BJ (cell line): ENCODE data around the gene GABBR2. TPM values are rescaled to one million over a fixed set of nuclear protein-coding genes. Genes with fewer than 3 reads are reported as not detected.

Experiments used
- CTCF ChIA-PET: fragments of 350-600 bp; formaldehyde crosslinking; extraction: SDS; loops from one replicate; lab custom pipeline; 2021; ENCODE audit warnings: antibody characterized with exemption, inconsistent platforms; lab: Yijun Ruan, JAX
- POLR2A ChIA-PET: fragments of 300-600 bp; sonication (Branson Sonifier 250); formaldehyde crosslinking; extraction: SDS; loops from one replicate; lab custom pipeline; 2021; ENCODE audit warnings: antibody characterized with exemption; lab: Charles Lee
- DNase-seq: peaks from one replicate; pipeline ENCODE4 v3.0.0-alpha.2; 2011; ENCODE audit warnings: low read depth
- H3K27me3 ChIP-seq: 2 replicates; pipeline ENCODE4 v1.6.0; 2011; ENCODE audit warnings: low read length; ENCODE audit not compliant: control insufficient read depth, insufficient read depth
- H3K36me3 ChIP-seq: 2 replicates; pipeline ENCODE4 v1.5.1; 2011; ENCODE audit warnings: low read length; ENCODE audit not compliant: control insufficient read depth, insufficient read depth
- H3K4me3 ChIP-seq: 2 replicates; pipeline ENCODE4 v1.5.1; 2011; ENCODE audit warnings: low read depth, mild to moderate bottlenecking, control low read depth, low read length
- CTCF ChIP-seq: IDR thresholded peaks from 2 replicates; pipeline ENCODE4 v1.5.1; 2011; ENCODE audit warnings: low read depth, mild to moderate bottlenecking, control low read depth, inconsistent platforms, low read length, moderate library complexity; ENCODE audit not compliant: insufficient read depth
- polyA plus RNA-seq: library from polyadenylated mRNA; depleted of rRNA; stranded (reverse); fragments of >200 nt; gene quantifications from 2 replicates; pipeline ENCODE4 v1.2.3, GENCODE V29; 2011

GABBR2 gene
- polyA plus RNA-seq, 1 experiment, result 1.6 TPM

GRCh38 chr9:98321269-98321668, 387.5 kb downstream of the GABBR2 start:
- H3K36me3 ChIP-seq, result no peaks in the 10 kb centered on the region
- TF ChIP-seq CTCF, result no peak
- H3K4me3 ChIP-seq, result no peak overlapping the region
- POLR2A ChIA-PET, result no interaction called here
- DNase-seq, result no peak
- CTCF ChIA-PET, result no interaction called here
- no peaks in the 10 kb centered on the region for H3K27me3 ChIP-seq

DNA sequence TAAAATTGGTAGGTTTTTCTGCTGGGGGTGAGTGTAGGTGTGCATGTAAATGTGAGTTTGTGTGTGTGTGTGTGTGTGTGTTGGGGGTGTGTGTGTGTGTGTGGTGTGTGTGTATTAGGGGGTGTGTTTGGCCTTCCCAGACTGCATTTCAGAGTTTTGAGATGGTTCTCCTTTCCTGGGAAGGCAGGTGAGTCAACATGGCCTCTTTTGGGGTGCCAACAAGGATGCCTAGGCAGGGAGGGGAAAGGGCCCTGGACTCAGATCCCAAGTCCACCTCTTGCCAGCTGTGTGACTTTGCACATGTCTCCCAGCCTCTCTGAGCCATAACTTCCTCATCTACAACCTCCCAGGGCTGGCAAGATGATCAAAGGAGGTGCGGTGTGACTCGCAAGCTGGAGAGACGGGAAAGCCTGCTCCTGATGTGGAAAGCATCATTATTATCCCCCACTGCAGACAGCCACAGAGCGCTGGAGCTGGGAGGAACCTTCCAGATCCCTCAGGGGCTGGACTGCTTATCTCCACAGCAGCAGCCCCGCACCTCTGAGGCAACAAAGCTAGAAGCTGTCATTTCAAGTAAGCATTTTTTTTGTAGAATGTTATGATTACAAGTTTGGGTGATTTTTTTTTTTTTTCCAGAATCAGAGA, 389.8 kb downstream of the GABBR2 start:
- no peak for TF ChIP-seq CTCF

GRCh38 chr9:98318041-98318790, 390.5 kb downstream of the GABBR2 start:
- TF ChIP-seq CTCF, result no peak
- CTCF ChIA-PET, result interaction anchor here (0.6 to 8.6 kb wide), 5 partner anchors 45 to 474 kb away, joined by 3 to 150 read pairs (median 4); no protein-coding TSS in a partner anchor
- POLR2A ChIA-PET, result no interaction called here

More for the DNA sequence above, 389.8 kb downstream of the GABBR2 start:
- H3K4me3 ChIP-seq, result no peak overlapping the region
- no peaks in the 10 kb centered on the region for H3K27me3 ChIP-seq
- POLR2A ChIA-PET, result no interaction called here
- DNase-seq, result no peak
- H3K36me3 ChIP-seq, result no peaks in the 10 kb centered on the region
- CTCF ChIA-PET, result interaction anchor here (1.0 to 8.6 kb wide), 4 partner anchors 44 to 473 kb away, joined by 3 to 150 read pairs (median 4); no protein-coding TSS in a partner anchor

DNA sequence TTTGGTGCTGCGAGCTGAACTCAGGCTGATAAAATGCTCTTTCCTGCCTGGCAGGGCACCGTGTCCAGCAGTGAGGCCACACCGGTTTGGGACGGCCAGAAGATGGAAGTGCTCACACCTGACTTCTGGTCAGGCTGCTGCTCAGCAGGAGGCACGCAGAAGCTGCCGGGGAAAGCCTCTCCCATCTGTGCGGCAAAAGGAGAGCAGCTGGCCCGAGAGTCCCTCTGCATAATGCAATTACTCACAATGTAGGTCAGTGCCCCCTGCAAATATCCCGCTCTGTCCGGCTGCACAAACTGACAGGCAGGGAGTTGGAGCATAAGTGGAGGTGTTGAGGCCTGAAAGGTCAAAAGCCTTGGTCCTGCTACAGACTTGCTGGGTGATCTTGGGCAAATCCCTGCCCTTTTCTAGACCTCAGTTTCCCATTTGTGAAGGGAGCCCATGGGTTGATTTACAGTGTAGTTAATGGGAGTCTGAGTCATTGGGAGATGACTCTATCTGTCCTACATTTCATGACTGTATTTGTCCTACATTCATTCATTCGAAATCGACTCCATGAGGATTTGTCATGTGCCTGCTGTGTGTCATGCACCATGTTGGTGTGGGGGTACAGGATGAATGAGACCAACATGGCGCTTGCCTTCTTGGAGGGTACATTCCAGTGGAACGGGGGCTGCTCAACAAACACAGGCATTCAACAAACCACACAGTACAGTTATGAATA, 391.4 kb downstream of the GABBR2 start:
- CTCF ChIA-PET, result interaction anchor here (1.5 to 8.6 kb wide), 7 partner anchors 12 to 459 kb away, joined by 4 to 150 read pairs (median 8); no protein-coding TSS in a partner anchor
- POLR2A ChIA-PET, result no interaction called here
- no peak for DNase-seq

More at GRCh38 chr9:98318041-98318790, 390.5 kb downstream of the GABBR2 start:
- Histone ChIP-seq H3K4me3 (no peak overlapping the region), H3K27me3 (no peaks in the 10 kb centered on the region), H3K36me3 (no peaks in the 10 kb centered on the region)
- no peak for DNase-seq

More for the DNA sequence above, 391.4 kb downstream of the GABBR2 start:
- H3K4me3 ChIP-seq, result no peak overlapping the region
- H3K27me3 ChIP-seq, result no peaks in the 10 kb centered on the region
- no peaks in the 10 kb centered on the region for H3K36me3 ChIP-seq
- TF ChIP-seq CTCF, result no peak
